ENCODE measurements around the gene TAC1. TPM values are rescaled to one million over a fixed set of nuclear protein-coding genes. Genes with fewer than 3 reads are reported as not detected.

TAC1 gene
- total and polyA plus RNA-seq, 2 of the 4 experiments (the other 2 are of a cell fraction): not detected

GRCh38 chr7:97752215-97752614 lies 20.3 kb downstream of the TAC1 start:
- H2BK5ac ChIP-seq (ENCODE audit: low read depth, low read length, poor library complexity, severe bottlenecking): no peak overlapping the region
- WGBS, 2 experiments (ENCODE audit: extremely low coverage in 2 of 2, insufficient read length in 1 of 2): no CpG with 5 or more reads among the region's 1 CpG
- H4K5ac ChIP-seq (ENCODE audit: low read depth, low read length): no peak overlapping the region
- 0 out of 2 replicates have a peak, but pooled peaks cover 2% of the 10 kb centered on the region for H3K9me3 ChIP-seq (ENCODE audit: control insufficient read depth, insufficient read depth, low read length)
- no peak overlapping the region for H3K18ac ChIP-seq (ENCODE audit: low read depth, low read length)
- no peak for DNase-seq
- intact Hi-C loops (cut with micrococcal nuclease): no loop called here
- no peaks in the 10 kb centered on the region for H4K20me1 ChIP-seq (ENCODE audit: insufficient read depth, low read length)
- ATAC-seq (ENCODE audit: low read depth): no peak
- H3K4me2 ChIP-seq (ENCODE audit: low read depth, low read length): no peak overlapping the region
- no peaks in the 10 kb centered on the region for H3K36me3 ChIP-seq (ENCODE audit: control insufficient read depth, insufficient read depth, low read length)
- no peak overlapping the region for H3K14ac ChIP-seq (replicated peaks; ENCODE audit: low read depth, low read length)
- TF ChIP-seq, protein P1, sequence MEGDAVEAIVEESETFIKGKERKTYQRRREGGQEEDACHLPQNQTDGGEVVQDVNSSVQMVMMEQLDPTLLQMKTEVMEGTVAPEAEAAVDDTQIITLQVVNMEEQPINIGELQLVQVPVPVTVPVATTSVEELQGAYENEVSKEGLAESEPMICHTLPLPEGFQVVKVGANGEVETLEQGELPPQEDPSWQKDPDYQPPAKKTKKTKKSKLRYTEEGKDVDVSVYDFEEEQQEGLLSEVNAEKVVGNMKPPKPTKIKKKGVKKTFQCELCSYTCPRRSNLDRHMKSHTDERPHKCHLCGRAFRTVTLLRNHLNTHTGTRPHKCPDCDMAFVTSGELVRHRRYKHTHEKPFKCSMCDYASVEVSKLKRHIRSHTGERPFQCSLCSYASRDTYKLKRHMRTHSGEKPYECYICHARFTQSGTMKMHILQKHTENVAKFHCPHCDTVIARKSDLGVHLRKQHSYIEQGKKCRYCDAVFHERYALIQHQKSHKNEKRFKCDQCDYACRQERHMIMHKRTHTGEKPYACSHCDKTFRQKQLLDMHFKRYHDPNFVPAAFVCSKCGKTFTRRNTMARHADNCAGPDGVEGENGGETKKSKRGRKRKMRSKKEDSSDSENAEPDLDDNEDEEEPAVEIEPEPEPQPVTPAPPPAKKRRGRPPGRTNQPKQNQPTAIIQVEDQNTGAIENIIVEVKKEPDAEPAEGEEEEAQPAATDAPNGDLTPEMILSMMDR (conservative IDR thresholded peaks at IDR 0.05; ENCODE audit: low read depth, low read length): no peak
- no peak for TF ChIP-seq SMC3 (IDR thresholded peaks at IDR 0.05; ENCODE audit: low read depth, low read length)
- no peak for TF ChIP-seq FOS (IDR thresholded peaks at IDR 0.05; ENCODE audit: low read depth, low read length)
- TF ChIP-seq RCOR1 (IDR thresholded peaks at IDR 0.05; ENCODE audit: insufficient replicate concordance, low read length): no peak
- no peak for TF ChIP-seq RAD21 (IDR thresholded peaks at IDR 0.05; ENCODE audit: low read length)
- H3K4me3 ChIP-seq (ENCODE audit: insufficient read depth, low read depth, low read length): no peak overlapping the region
- H2BK20ac ChIP-seq (ENCODE audit: low read depth, low read length): no peak overlapping the region
- no peaks in the 10 kb centered on the region for H3K27me3 ChIP-seq (ENCODE audit: control insufficient read depth, insufficient read depth, low read length)
- no peak overlapping the region for H4K8ac ChIP-seq (ENCODE audit: low read depth in 2 of 2, low read length in 2 of 2)
- ChIA-PET CTCF (no interaction called here), POLR2A (ENCODE audit: unreplicated experiment) (no interaction called here)
- no peak overlapping the region for H3K27ac ChIP-seq (ENCODE audit: insufficient read depth, low read length)
- H2AK5ac ChIP-seq (ENCODE audit: low read depth, low read length): no peak overlapping the region
- no peak overlapping the region for H3K4ac ChIP-seq (ENCODE audit: low read depth, low read length)
- no peak overlapping the region for H2BK15ac ChIP-seq (ENCODE audit: low read depth, low read length)
- H3K79me1 ChIP-seq (ENCODE audit: low read depth in 1 of 2, low read length in 2 of 2): no peaks in the 10 kb centered on the region
- dilution Hi-C loops (cut with HindIII; ENCODE audit: low sequenced_read_pairs, unreplicated experiment): no loop called here
- no peak overlapping the region for H3K9ac ChIP-seq (ENCODE audit: low read depth, low read length)
- H3K4me1 ChIP-seq (ENCODE audit: control insufficient read depth, insufficient read depth, low read length): no peaks in the 10 kb centered on the region
- H3K56ac ChIP-seq (ENCODE audit: extremely low read depth, insufficient read depth, low read length): no peak overlapping the region
- H4K91ac ChIP-seq (ENCODE audit: insufficient read depth, low read depth, low read length): no peak overlapping the region
- H3K9me1 ChIP-seq (ENCODE audit: insufficient read depth, low read length): no peaks in the 10 kb centered on the region
- H2BK120ac ChIP-seq (ENCODE audit: low read depth, low read length): no peak overlapping the region
- no peak overlapping the region for H3K23ac ChIP-seq (ENCODE audit: low read depth, low read length)
- no peak overlapping the region for H2AK9ac ChIP-seq (replicated peaks; ENCODE audit: low read depth, low read length, poor library complexity)
- no TSS peak for BruUV-seq (replicated peaks)
- in situ Hi-C loops (cut with MboI; ENCODE audit: low sequenced_read_pairs): no loop called here
- no peak overlapping the region for H2AFZ ChIP-seq (replicated peaks; ENCODE audit: low read length, poor library complexity)
